Raji (cell line): ENCODE results near the gene SPTLC2.

Source experiments
- POLR2A ChIP-seq: IDR thresholded peaks from 2 replicates; pipeline ENCODE4 v1.6.1; 2011; ENCODE audit warnings: low read depth, low read length, control low read depth; ENCODE audit not compliant: insufficient read depth

The SPTLC2 gene

GRCh38 chr14:77580964-77581505, 35.4 kb downstream of the SPTLC2 start:
- TF ChIP-seq POLR2A: no peak

GRCh38 chr14:77580477-77580876, 36.0 kb downstream of the SPTLC2 start:
- TF ChIP-seq POLR2A: no peak

- TF ChIP-seq POLR2A: no peak
These were observed 36.7 kb downstream of the SPTLC2 start for GRCh38 chr14:77579780-77580179.

- no peak for TF ChIP-seq POLR2A
These were observed 37.4 kb downstream of the SPTLC2 start for GRCh38 chr14:77579065-77579464.

- no peak for TF ChIP-seq POLR2A
These were observed 41.9 kb downstream of the SPTLC2 start for GRCh38 chr14:77574446-77575115.

- TF ChIP-seq POLR2A: no peak
These were observed 42.5 kb downstream of the SPTLC2 start for GRCh38 chr14:77573964-77574363.

GRCh38 chr14:77570706-77571268, 45.6 kb downstream of the SPTLC2 start:
- no peak for TF ChIP-seq POLR2A

GRCh38 chr14:77565994-77566305, 50.5 kb downstream of the SPTLC2 start:
- TF ChIP-seq POLR2A: no peak

GRCh38 chr14:77565289-77565993, 51.0 kb downstream of the SPTLC2 start:
- no peak for TF ChIP-seq POLR2A

GRCh38 chr14:77562681-77563080, 53.8 kb downstream of the SPTLC2 start:
- TF ChIP-seq POLR2A: no peak

GRCh38 chr14:77561881-77562280, 54.6 kb downstream of the SPTLC2 start:
- no peak for TF ChIP-seq POLR2A

- TF ChIP-seq POLR2A: no peak
These were observed 57.1 kb downstream of the SPTLC2 start for GRCh38 chr14:77559381-77559780.

GRCh38 chr14:77557391-77557790, 59.0 kb downstream of the SPTLC2 start:
- no peak for TF ChIP-seq POLR2A

GRCh38 chr14:77556946-77557345, 59.5 kb downstream of the SPTLC2 start:
- TF ChIP-seq POLR2A: no peak

- no peak for TF ChIP-seq POLR2A
These were observed 61.4 kb downstream of the SPTLC2 start for GRCh38 chr14:77554816-77555599.
